Mesenchymal stem cell (in vitro differentiated cells and primary cell): ENCODE data around the gene GGA1.

Source experiments
- DNase-seq: peaks from one replicate; pipeline ENCODE4 v3.0.0-alpha.2; 2013
- H2AFZ ChIP-seq: one replicate; pipeline ENCODE4 v1.6.1; 2013; ENCODE audit warnings: low read depth, mild to moderate bottlenecking, control low read depth, inconsistent platforms, low read length, moderate library complexity
- H2AK5ac ChIP-seq: 2 replicates; pipeline ENCODE4 v1.6.1; 2013; ENCODE audit warnings: low read length, moderate library complexity, mild to moderate bottlenecking, inconsistent platforms; ENCODE audit not compliant: severe bottlenecking
- H2BK120ac ChIP-seq: one replicate; pipeline ENCODE4 v1.6.1; 2013; ENCODE audit warnings: low read depth, mild to moderate bottlenecking, inconsistent platforms, low read length, moderate library complexity
- H2BK12ac ChIP-seq, 2 experiments: one replicate each; pipeline ENCODE4 v1.6.1; 2013; ENCODE audit warnings: inconsistent platforms in 2 of 2, low read length in 2 of 2, mild to moderate bottlenecking in 2 of 2, moderate library complexity in 2 of 2, control low read depth in 1 of 2
- H2BK15ac ChIP-seq: one replicate; pipeline ENCODE4 v1.6.1; 2013; ENCODE audit warnings: mild to moderate bottlenecking, low read depth, inconsistent platforms; ENCODE audit not compliant: poor library complexity, severe bottlenecking
- H2BK5ac ChIP-seq: 2 replicates; pipeline ENCODE4 v1.6.1; 2013; ENCODE audit warnings: low read depth, mild to moderate bottlenecking, low read length, control low read depth, inconsistent platforms; ENCODE audit not compliant: poor library complexity, severe bottlenecking
- H3K14ac ChIP-seq, 2 experiments: one replicate each; pipeline ENCODE4 v1.6.1; 2013; ENCODE audit warnings: inconsistent platforms in 2 of 2, low read length in 2 of 2, control low read depth in 1 of 2, mild to moderate bottlenecking in 1 of 2, moderate library complexity in 1 of 2
- H3K18ac ChIP-seq, 2 experiments: one replicate each; pipeline ENCODE4 v1.6.1; 2013; ENCODE audit warnings: inconsistent platforms in 2 of 2, low read length in 2 of 2, control low read depth in 1 of 2, low read depth in 1 of 2, mild to moderate bottlenecking in 1 of 2
- H3K23ac ChIP-seq, 2 experiments: one replicate each; pipeline ENCODE4 v1.6.1; 2013; ENCODE audit warnings: inconsistent platforms in 2 of 2, low read length in 2 of 2, mild to moderate bottlenecking in 2 of 2, moderate library complexity in 2 of 2, control low read depth in 1 of 2
- H3K27ac ChIP-seq: 2 replicates; pipeline ENCODE4 v1.5.1; 2013; ENCODE audit warnings: mild to moderate bottlenecking, moderate library complexity, low read length, control low read depth, inconsistent platforms; ENCODE audit not compliant: poor library complexity, severe bottlenecking
- H3K27me3 ChIP-seq, 2 experiments: 2 replicates each; pipeline versions ENCODE4 v1.6.1 to v1.7.0; 2013; ENCODE audit warnings: low read length in 2 of 2, mild to moderate bottlenecking in 2 of 2, moderate library complexity in 2 of 2, control low read depth in 1 of 2, inconsistent platforms in 1 of 2; ENCODE audit not compliant: control insufficient read depth in 1 of 2, insufficient read depth in 1 of 2
- H3K36me3 ChIP-seq, 2 experiments: 2 replicates each; pipeline versions ENCODE4 v1.6.1 to v1.7.0; 2013; ENCODE audit warnings: low read length in 2 of 2, control low read depth in 1 of 2, inconsistent platforms in 1 of 2, low read depth in 1 of 2, mild to moderate bottlenecking in 1 of 2; ENCODE audit not compliant: insufficient read depth in 2 of 2, control insufficient read depth in 1 of 2
- H3K4ac ChIP-seq, 2 experiments: one replicate each; pipeline ENCODE4 v1.6.1; 2013; ENCODE audit warnings: inconsistent platforms in 2 of 2, low read length in 2 of 2, mild to moderate bottlenecking in 2 of 2, moderate library complexity in 2 of 2, control low read depth in 1 of 2, low read depth in 1 of 2
- H3K4me1 ChIP-seq: 2 replicates; pipeline ENCODE4 v1.6.1; 2013; ENCODE audit warnings: low read depth, low read length, control low read depth; ENCODE audit not compliant: control insufficient read depth, insufficient read depth
- H3K4me2 ChIP-seq: 2 replicates; pipeline ENCODE4 v1.6.1; 2013; ENCODE audit warnings: low read length, mild to moderate bottlenecking, inconsistent platforms; ENCODE audit not compliant: poor library complexity, severe bottlenecking
- H3K4me3 ChIP-seq, 2 experiments: 2 replicates each; pipeline versions ENCODE4 v1.5.1 to v1.7.0; 2013; ENCODE audit warnings: low read length in 2 of 2, mild to moderate bottlenecking in 2 of 2, control low read depth in 1 of 2, low read depth in 1 of 2; ENCODE audit not compliant: insufficient read depth in 1 of 2
- H3K79me1 ChIP-seq: replicated peaks from 2 replicates; pipeline ENCODE4 v1.6.1; 2013; ENCODE audit warnings: mild to moderate bottlenecking, control low read depth, low read length, inconsistent platforms; ENCODE audit not compliant: poor library complexity, severe bottlenecking
- H3K9ac ChIP-seq: 2 replicates; pipeline ENCODE4 v1.7.0; 2013; ENCODE audit warnings: mild to moderate bottlenecking, low read length, moderate library complexity
- H3K9me3 ChIP-seq: 2 replicates; pipeline ENCODE4 v1.7.0; 2013; ENCODE audit warnings: mild to moderate bottlenecking, low read length; ENCODE audit not compliant: control insufficient read depth
- H4K8ac ChIP-seq: one replicate; pipeline ENCODE4 v1.6.1; 2013; ENCODE audit warnings: inconsistent platforms, mild to moderate bottlenecking, low read length, moderate library complexity
- H4K91ac ChIP-seq: one replicate; pipeline ENCODE4 v1.6.1; 2013; ENCODE audit warnings: mild to moderate bottlenecking, low read length, inconsistent platforms
- WGBS: methylation state at CpG from one replicate; pipeline ENCODE4 v1.1.7; 2013; ENCODE audit warnings: mixed read lengths; 5-methylcytosine and 5-hydroxymethylcytosine counted together

The GGA1 gene

DNA sequence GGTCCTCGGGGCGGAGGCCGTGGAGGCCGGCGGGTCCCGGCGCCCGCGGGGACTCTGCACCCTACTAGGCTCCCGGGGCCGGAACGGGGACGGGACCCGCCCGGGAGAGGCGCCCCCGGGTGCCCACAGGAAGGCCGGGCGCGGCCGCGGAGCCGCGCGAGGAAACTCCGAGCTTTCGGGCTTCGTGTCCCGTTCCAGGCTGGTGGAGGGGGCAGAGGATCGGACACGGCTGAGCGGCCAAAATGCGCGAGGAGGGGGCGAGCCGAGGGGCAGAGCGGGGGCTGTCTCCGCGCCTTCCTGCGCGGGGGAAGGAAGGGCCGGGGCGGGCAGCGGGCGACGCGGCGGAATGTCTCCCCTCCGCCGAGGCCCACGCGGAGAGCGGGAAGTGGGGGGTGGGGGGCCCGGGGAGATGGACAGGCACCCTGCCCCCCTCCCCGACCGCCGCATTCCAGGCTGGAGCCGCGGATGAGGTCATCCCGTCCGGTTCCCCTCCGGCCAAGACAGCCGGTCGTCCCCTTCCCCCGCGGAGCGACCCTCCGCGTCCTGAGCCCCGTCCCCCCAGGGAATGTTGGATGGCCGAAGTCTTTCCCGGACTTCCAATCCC lies 47.9 kb upstream of the GGA1 start:
- Histone ChIP-seq H2BK5ac (peak overlapping the region; percentile 100), H3K23ac (peak overlapping the region; percentile 1 to 91), H3K79me1 (peaks cover 4% of the 10 kb centered on the region), H3K4ac (peak overlapping the region; percentile 92 to 94), H3K4me1 (peaks cover 56% of the 10 kb centered on the region), H3K18ac (peak overlapping the region; percentile 55 to 96), H3K27me3 (no peaks in the 10 kb centered on the region), H3K4me2 (peak overlapping the region; percentile 86), H3K9me3 (no peaks in the 10 kb centered on the region), H3K27ac (peak overlapping the region; percentile 97), H3K4me3 (peak overlapping the region; percentile 71 to 96), H2BK120ac (peak overlapping the region; percentile 100), H2AK5ac (peak overlapping the region; percentile 54), H3K14ac (peak overlapping the region; percentile 39 to 97), H2BK12ac (peak overlapping the region; percentile 31 to 85), H4K91ac (peak overlapping the region; percentile 98), H3K36me3 (peaks cover 6 to 17% of the 10 kb centered on the region in 2 experiments), H2BK15ac (peak overlapping the region; percentile 65), H3K9ac (peak overlapping the region; percentile 96), H4K8ac (peak overlapping the region; percentile 74), H2AFZ (no peak overlapping the region)
- 3% methylated on average over 40 of the region's 72 CpGs for WGBS
- DNase-seq: peak; percentile 72

DNA sequence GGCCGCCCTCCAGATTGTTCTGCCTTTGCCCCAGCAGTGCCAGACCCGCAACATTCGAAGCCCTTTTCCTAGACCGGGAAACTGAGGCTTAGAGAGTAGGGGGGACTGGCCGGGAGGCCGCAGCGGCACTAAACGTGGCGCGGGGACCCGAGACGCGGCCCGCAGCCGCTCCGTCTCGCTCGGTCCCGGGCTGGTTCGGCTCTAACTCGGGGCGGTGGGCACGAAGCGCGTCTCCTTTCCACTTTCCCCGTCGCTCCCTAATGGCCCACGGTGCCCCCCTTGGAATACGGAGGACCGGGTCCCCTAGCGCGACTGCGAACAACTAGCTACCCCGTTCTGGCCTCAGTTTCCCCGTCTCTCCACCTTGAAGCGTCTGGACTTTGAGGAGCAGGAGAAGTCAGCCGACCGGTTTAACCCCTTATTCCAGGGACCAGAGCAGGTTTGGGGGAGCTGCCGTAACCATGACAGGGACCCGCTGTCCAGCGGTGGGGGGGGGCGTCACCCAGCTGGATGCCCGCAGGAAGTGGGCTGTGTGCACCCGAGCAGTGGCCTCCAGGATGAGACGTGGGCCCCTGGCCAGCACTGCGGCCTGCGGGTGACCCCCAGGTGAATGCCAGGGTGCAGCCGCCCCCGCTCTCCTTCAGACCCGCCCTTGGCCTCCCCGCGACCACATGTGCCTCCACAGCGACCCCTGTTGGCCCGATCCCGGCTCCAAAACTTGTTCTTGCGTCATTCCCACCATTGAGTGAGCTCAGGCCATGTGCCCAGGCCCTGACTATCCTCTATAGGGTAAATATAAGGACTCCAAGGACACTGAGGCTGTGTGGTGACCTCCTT lies 47.2 kb upstream of the GGA1 start:
- H2BK120ac ChIP-seq: peak overlapping the region; percentile 100
- peak overlapping the region; percentile 71 to 96 for H3K4me3 ChIP-seq
- peak overlapping the region; percentile 10 for H4K8ac ChIP-seq
- H3K27me3 ChIP-seq: no peaks in the 10 kb centered on the region
- H3K4me2 ChIP-seq: peak overlapping the region; percentile 86
- peak overlapping the region; percentile 98 for H4K91ac ChIP-seq
- peak overlapping the region; percentile 12 for H2BK15ac ChIP-seq
- DNase-seq: peak; percentile 88
- H3K9me3 ChIP-seq: no peaks in the 10 kb centered on the region
- H2BK5ac ChIP-seq: peak overlapping the region; percentile 100
- peaks cover 57% of the 10 kb centered on the region for H3K4me1 ChIP-seq
- peak overlapping the region; percentile 96 for H3K9ac ChIP-seq
- H3K23ac ChIP-seq: peak overlapping the region; percentile 1 to 91
- peak overlapping the region; percentile 98 for H2AK5ac ChIP-seq
- under 1% methylated on average over 52 of the region's 56 CpGs for WGBS
- H3K4ac ChIP-seq: peak overlapping the region; percentile 76 to 94
- peak overlapping the region; percentile 61 to 83 for H2BK12ac ChIP-seq
- H3K14ac ChIP-seq: peak overlapping the region in 1 of 2 experiments; percentile 97
- H3K18ac ChIP-seq: peak overlapping the region; percentile 55 to 96
- no peak overlapping the region for H2AFZ ChIP-seq
- peaks cover 13 to 24% of the 10 kb centered on the region in 2 experiments for H3K36me3 ChIP-seq
- H3K79me1 ChIP-seq: peaks cover 4% of the 10 kb centered on the region
- H3K27ac ChIP-seq: peak overlapping the region; percentile 97

DNA sequence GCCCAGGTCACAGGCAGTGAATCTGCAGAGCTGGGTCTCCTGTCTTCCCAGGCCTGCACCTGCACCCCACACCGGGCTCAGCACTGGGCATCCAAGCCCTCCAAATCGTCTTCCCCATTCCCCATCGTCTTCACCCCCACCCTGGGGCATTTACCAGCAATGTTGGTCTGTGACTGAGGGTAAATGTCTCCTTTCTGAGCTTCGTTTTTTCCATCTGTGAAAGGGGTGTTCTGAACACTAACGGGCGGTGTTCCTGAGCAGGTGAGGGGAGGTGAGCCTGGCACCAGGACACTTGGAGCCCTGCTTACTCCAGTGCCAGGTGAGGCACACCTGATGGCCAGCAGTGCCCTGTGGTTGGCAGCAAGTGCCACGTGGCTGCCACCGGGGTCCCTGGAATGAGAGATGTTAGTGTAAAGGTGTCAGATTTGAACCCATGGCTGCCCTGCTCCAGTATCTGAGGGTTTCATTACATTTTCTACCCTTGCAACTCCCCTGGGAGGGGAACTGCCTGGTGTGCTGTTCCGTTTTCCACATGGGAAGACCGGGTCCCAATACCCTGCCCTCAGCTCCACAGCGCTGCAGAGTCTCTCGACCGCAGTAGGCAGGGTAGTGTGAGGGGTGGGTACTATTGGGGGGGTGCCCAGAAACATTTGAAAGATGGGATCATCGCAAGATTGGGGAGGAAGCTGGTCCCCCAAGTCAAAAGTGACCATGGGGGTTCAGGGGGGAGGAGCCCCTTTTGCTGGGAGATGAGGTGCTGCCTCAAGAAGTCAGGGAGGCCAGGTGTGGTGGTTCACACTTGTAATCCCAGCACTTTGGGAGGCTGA lies 46.4 kb upstream of the GGA1 start:
- H3K4me1 ChIP-seq: peaks cover 57% of the 10 kb centered on the region
- no peaks in the 10 kb centered on the region for H3K9me3 ChIP-seq
- H3K9ac ChIP-seq: peak overlapping the region; percentile 96
- H2AFZ ChIP-seq: no peak overlapping the region
- H3K4me3 ChIP-seq: peak overlapping the region; percentile 71 to 96
- peak overlapping the region; percentile 15 for H2BK5ac ChIP-seq
- no peak overlapping the region for H2BK120ac ChIP-seq
- H2BK15ac ChIP-seq: no peak overlapping the region
- DNase-seq: no peak
- H3K4me2 ChIP-seq: peak overlapping the region; percentile 86
- H3K36me3 ChIP-seq: peaks cover 21 to 32% of the 10 kb centered on the region in 2 experiments
- peak overlapping the region; percentile 3 for H4K8ac ChIP-seq
- peak overlapping the region in 1 of 2 experiments; percentile 87 for H3K14ac ChIP-seq
- H4K91ac ChIP-seq: peak overlapping the region; percentile 96
- peak overlapping the region; percentile 86 for H3K27ac ChIP-seq
- peak overlapping the region in 1 of 2 experiments; percentile 46 for H3K23ac ChIP-seq
- no peaks in the 10 kb centered on the region for H3K27me3 ChIP-seq
- WGBS: 83% methylated on average over 9 of the region's 14 CpGs
- peak overlapping the region in 1 of 2 experiments; percentile 76 for H3K18ac ChIP-seq
- H3K4ac ChIP-seq: peak overlapping the region; percentile 65 to 70
- peak overlapping the region; percentile 98 for H2AK5ac ChIP-seq
- H2BK12ac ChIP-seq: peak overlapping the region; percentile 61 to 75
- peaks cover 4% of the 10 kb centered on the region for H3K79me1 ChIP-seq
